HepG2 (cell line): ENCODE data around the gene LZTS2. TPM values are rescaled to one million over a fixed set of nuclear protein-coding genes. Genes with fewer than 3 reads are reported as not detected.

Experiments
- ATAC-seq: fragments of 200-7000 bp; cut with Tn5 transposase; 3 replicates; pipeline ENCODE4 v1.9.1; 2020; ENCODE audit warnings: mild to moderate bottlenecking, moderate library complexity
- BruUV-seq: library from RNA; stranded (reverse); fragments of 400-500 nt; replicated peaks from 2 replicates; lab custom pipeline; 2021; lab: Mats Ljungman, UMichigan
- CTCF ChIA-PET: fragments of 300-600 bp; formaldehyde crosslinking; extraction: SDS; loops from one replicate; lab custom pipeline; 2021; ENCODE audit warnings: low total read pairs, inconsistent platforms, low intra/inter-chr PET ratio; lab: Yijun Ruan, JAX
- POLR2A ChIA-PET: fragments of 350-600 bp; sonication (Branson Sonifier 250); formaldehyde crosslinking; loops from one replicate; lab custom pipeline; 2020; ENCODE audit warnings: antibody characterized with exemption, inconsistent platforms; lab: Yijun Ruan, JAX
- DNase-seq: peaks from one replicate; pipeline ENCODE4 v3.0.0-alpha.2; 2015; ENCODE audit warnings: low spot score
- FAIRE-seq: peaks from 3 replicates; lab custom pipeline; 2011; peaks lifted over from hg19 to GRCh38; lab: Jason Lieb, UNC
- H2AFZ ChIP-seq: one replicate; pipeline ENCODE4 v1.6.1; 2011; ENCODE audit warnings: low read length, inconsistent platforms
- H3K27ac ChIP-seq: fragments of 300-600 bp; 3 replicates; pipeline ENCODE4 v1.8.0; 2011; ENCODE audit warnings: mixed run types, mild to moderate bottlenecking, mixed read lengths, low read length, inconsistent platforms; ENCODE audit not compliant: insufficient read depth; ENCODE audit errors: extremely low read length
- H3K27me3 ChIP-seq, 2 experiments: fragments of 200-600 bp in 1 of 2; 2 replicates in 1 of 2; 3 replicates in 1 of 2; pipeline versions ENCODE4 v1.6.0 to v1.8.0; 2011; ENCODE audit warnings: low read length in 2 of 2, mild to moderate bottlenecking in 2 of 2, moderate library complexity in 2 of 2, inconsistent platforms in 1 of 2; ENCODE audit not compliant: insufficient read depth in 2 of 2, control insufficient read depth in 1 of 2
- H3K36me3 ChIP-seq, 2 experiments: fragments of 200-600 bp in 1 of 2; replicated peaks in 1 of 2; 2 replicates in 1 of 2; 3 replicates in 1 of 2; pipeline versions ENCODE4 v1.5.1 to v1.8.0; 2011; ENCODE audit warnings: low read length in 2 of 2, inconsistent platforms in 1 of 2; ENCODE audit not compliant: insufficient read depth in 2 of 2, control insufficient read depth in 1 of 2
- H3K4me1 ChIP-seq: 2 replicates; pipeline ENCODE4 v1.5.1; 2012; ENCODE audit warnings: low read length, inconsistent platforms; ENCODE audit not compliant: insufficient read depth
- H3K4me2 ChIP-seq: 2 replicates; pipeline ENCODE4 v1.6.0; 2011; ENCODE audit warnings: low read depth, low read length, inconsistent platforms
- H3K4me3 ChIP-seq, 3 experiments: fragments of 200-600 bp in 1 of 3; sonication (generic), shearing (Covaris generic) in 1 of 3; replicated peaks in 1 of 3; 2 replicates each; pipeline ENCODE4 v1.5.1; 2011 to 2016; ENCODE audit warnings: low read length in 3 of 3, inconsistent platforms in 2 of 3, low read depth in 2 of 3, mild to moderate bottlenecking in 2 of 3, control low read depth in 1 of 3, mixed read lengths in 1 of 3; ENCODE audit not compliant: insufficient read depth in 1 of 3
- H3K79me2 ChIP-seq: one replicate; pipeline ENCODE4 v1.6.1; 2011; ENCODE audit warnings: low read length, inconsistent platforms; ENCODE audit not compliant: insufficient read depth
- H3K9ac ChIP-seq: 2 replicates; pipeline ENCODE4 v1.6.0; 2011; ENCODE audit warnings: mild to moderate bottlenecking, low read depth, low read length, inconsistent platforms; ENCODE audit not compliant: insufficient read depth
- H3K9me3 ChIP-seq: 2 replicates; pipeline ENCODE4 v1.5.1; 2012; ENCODE audit warnings: mild to moderate bottlenecking, low read length
- H4K20me1 ChIP-seq: 2 replicates; pipeline ENCODE4 v1.6.0; 2011; ENCODE audit warnings: inconsistent platforms, mild to moderate bottlenecking, low read length, moderate library complexity; ENCODE audit not compliant: insufficient read depth
- DNMT1 ChIP-seq: sonication (generic); formaldehyde crosslinking; IDR thresholded peaks from 2 replicates; pipeline ENCODE4 v1.5.1; 2020; ENCODE audit warnings: mild to moderate bottlenecking, missing genetic modification reagents
- FOXO1 ChIP-seq: sonication (generic); formaldehyde crosslinking; IDR thresholded peaks from 2 replicates; pipeline ENCODE4 v1.4.0; 2020; ENCODE audit warnings: missing genetic modification reagents
- GFI1 ChIP-seq: sonication (generic); formaldehyde crosslinking; IDR thresholded peaks from 2 replicates; pipeline ENCODE4 v1.5.0; 2020; ENCODE audit warnings: missing genetic modification reagents, mild to moderate bottlenecking, borderline replicate concordance
- GZF1 ChIP-seq: sonication (generic); formaldehyde crosslinking; IDR thresholded peaks from 2 replicates; pipeline ENCODE4 v1.5.1; 2020; ENCODE audit warnings: mild to moderate bottlenecking, missing genetic modification reagents
- HOXA9 ChIP-seq: sonication (generic); formaldehyde crosslinking; IDR thresholded peaks from 2 replicates; pipeline ENCODE4 v1.8.1; 2022; ENCODE audit warnings: missing genetic modification reagents, mild to moderate bottlenecking, moderate library complexity, borderline replicate concordance
- MED1 ChIP-seq: sonication (generic); formaldehyde crosslinking; IDR thresholded peaks from 2 replicates; pipeline ENCODE4 v1.4.0; 2020; ENCODE audit warnings: missing genetic modification reagents
- NCOA5 ChIP-seq: sonication (generic); formaldehyde crosslinking; IDR thresholded peaks from 2 replicates; pipeline ENCODE4 v1.4.0; 2020; ENCODE audit warnings: missing genetic modification reagents
- PRMT3 ChIP-seq: sonication (generic); formaldehyde crosslinking; IDR thresholded peaks from 2 replicates; pipeline ENCODE4 v1.8.1; 2022; ENCODE audit warnings: low read depth, mild to moderate bottlenecking, moderate library complexity, missing genetic modification reagents, borderline replicate concordance
- RFXANK ChIP-seq: IDR thresholded peaks from 2 replicates; pipeline ENCODE4 v1.6.1; 2016
- TOPORS ChIP-seq: sonication (generic); formaldehyde crosslinking; IDR thresholded peaks from 2 replicates; pipeline ENCODE4 v1.8.0; 2023; ENCODE audit warnings: mild to moderate bottlenecking, missing genetic modification reagents
- XBP1 ChIP-seq: sonication (generic); formaldehyde crosslinking; IDR thresholded peaks from 2 replicates; pipeline ENCODE4 v1.5.0; 2020; ENCODE audit warnings: missing genetic modification reagents
- ZNF121 ChIP-seq: sonication (generic); formaldehyde crosslinking; IDR thresholded peaks from 2 replicates; pipeline ENCODE4 v1.5.0; 2020; ENCODE audit warnings: mild to moderate bottlenecking, missing genetic modification reagents
- ZNF367 ChIP-seq: sonication (generic); formaldehyde crosslinking; IDR thresholded peaks from 2 replicates; pipeline ENCODE4 v1.4.0; 2020; ENCODE audit warnings: missing genetic modification reagents, borderline replicate concordance
- ZNF468 ChIP-seq: sonication (generic); formaldehyde crosslinking; IDR thresholded peaks from 2 replicates; pipeline ENCODE4 v1.8.0; 2022; ENCODE audit warnings: mild to moderate bottlenecking, moderate library complexity, missing genetic modification reagents
- in situ Hi-C: cut with HindIII; loops from 2 replicates; pipeline ENCODE4 v1.10.0; 2017; ENCODE audit warnings: low pct_unique_long_range_greater_than_20kb; ENCODE audit not compliant: extremely low pct_ligation_motif_present
- intact Hi-C: fragments of 100-400 bp; cut with micrococcal nuclease; formaldehyde crosslinking; loops from one replicate; pipeline ENCODE4 v1.10.0; 2022; ENCODE audit not compliant: unreplicated experiment
- polyA plus RNA-seq, 8 experiments: library from polyadenylated mRNA; depleted of rRNA in 3 of 8; stranded (reverse) in 7 of 8; unstranded in 1 of 8; fragments of >200 nt; fragmentation: Illumina TruSeq in 4 of 8; extraction: Trizol in 4 of 8; gene quantifications; 2 replicates each; pipeline versions ENCODE4 v1.2.1 to v1.2.3, GENCODE V29; 2011 to 2016; ENCODE audit warnings: low read depth in 4 of 8, missing spikeins in 1 of 8, mixed read lengths in 1 of 8; ENCODE audit not compliant: insufficient read depth in 1 of 8
- total RNA-seq, 5 experiments: library from RNA; depleted of rRNA; stranded (reverse); fragments of >200 nt; fragmentation: Illumina TruSeq; extraction: Trizol; gene quantifications; 2 replicates each; pipeline ENCODE4 v1.2.3, GENCODE V29; 2016; ENCODE audit warnings: low read depth in 1 of 5
- TF ChIP-seq, protein P1 (sequence below), 2 experiments: sonication (generic) in 1 of 2; formaldehyde crosslinking in 1 of 2; IDR thresholded peaks; 2 replicates each; pipeline versions ENCODE4 v1.6.1 to v1.9.0; 2014 to 2022; ENCODE audit warnings: antibody characterized with exemption in 1 of 2, borderline replicate concordance in 1 of 2, inconsistent platforms in 1 of 2, low read depth in 1 of 2, missing genetic modification reagents in 1 of 2
- TF ChIP-seq, protein P2 (sequence below): sonication (generic); formaldehyde crosslinking; IDR thresholded peaks from 2 replicates; pipeline ENCODE4 v1.5.0; 2020; ENCODE audit warnings: missing genetic modification reagents, mild to moderate bottlenecking, borderline replicate concordance
- TF ChIP-seq, protein P3 (sequence below): sonication (generic); formaldehyde crosslinking; conservative IDR thresholded peaks from 2 replicates; pipeline ENCODE4 v1.8.1; 2023; ENCODE audit warnings: missing genetic modification reagents

LZTS2 gene
- total and polyA plus RNA-seq, 2 of the 13 experiments (the other 11 are each of a cell fraction or from before 2014, with no cell fraction given) = 43.6 to 65.6 TPM

DNA sequence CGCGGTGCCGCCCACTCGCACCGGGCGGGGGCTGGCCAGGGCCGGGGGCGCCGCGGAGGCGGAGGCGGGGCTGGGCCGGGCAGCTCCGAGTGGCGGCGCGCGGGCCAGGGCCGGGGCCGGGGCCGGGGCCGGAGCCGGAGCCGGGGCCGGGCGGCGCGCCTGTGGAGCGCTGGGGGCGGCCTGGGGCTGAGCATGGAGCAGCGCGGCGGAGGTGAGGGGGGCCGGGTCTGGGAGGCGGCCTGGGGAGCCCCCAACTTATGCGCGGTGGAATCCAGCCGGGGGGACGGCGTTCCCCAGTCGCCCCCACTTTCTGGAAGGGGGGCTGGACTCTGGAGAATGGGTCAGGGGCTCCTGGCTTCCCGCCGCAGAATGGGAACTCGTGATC is at the start of gene LZTS2 (continued):
- TF ChIP-seq PRMT3 = no peak
- no peak for TF ChIP-seq ZNF121 (CRISPR knock-in tag)
- TF ChIP-seq TOPORS (CRISPR knock-in tag) = 0 out of 2 replicates have a peak, but pooled peaks have one; percentile 11
- TF ChIP-seq, protein P1, sequence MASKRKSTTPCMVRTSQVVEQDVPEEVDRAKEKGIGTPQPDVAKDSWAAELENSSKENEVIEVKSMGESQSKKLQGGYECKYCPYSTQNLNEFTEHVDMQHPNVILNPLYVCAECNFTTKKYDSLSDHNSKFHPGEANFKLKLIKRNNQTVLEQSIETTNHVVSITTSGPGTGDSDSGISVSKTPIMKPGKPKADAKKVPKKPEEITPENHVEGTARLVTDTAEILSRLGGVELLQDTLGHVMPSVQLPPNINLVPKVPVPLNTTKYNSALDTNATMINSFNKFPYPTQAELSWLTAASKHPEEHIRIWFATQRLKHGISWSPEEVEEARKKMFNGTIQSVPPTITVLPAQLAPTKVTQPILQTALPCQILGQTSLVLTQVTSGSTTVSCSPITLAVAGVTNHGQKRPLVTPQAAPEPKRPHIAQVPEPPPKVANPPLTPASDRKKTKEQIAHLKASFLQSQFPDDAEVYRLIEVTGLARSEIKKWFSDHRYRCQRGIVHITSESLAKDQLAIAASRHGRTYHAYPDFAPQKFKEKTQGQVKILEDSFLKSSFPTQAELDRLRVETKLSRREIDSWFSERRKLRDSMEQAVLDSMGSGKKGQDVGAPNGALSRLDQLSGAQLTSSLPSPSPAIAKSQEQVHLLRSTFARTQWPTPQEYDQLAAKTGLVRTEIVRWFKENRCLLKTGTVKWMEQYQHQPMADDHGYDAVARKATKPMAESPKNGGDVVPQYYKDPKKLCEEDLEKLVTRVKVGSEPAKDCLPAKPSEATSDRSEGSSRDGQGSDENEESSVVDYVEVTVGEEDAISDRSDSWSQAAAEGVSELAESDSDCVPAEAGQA (IDR thresholded peaks at IDR 0.05; ENCODE audit: low read depth) = no peak
- TF ChIP-seq, protein P1 (CRISPR knock-in tag; IDR thresholded peaks at IDR 0.05; ENCODE audit: borderline replicate concordance) = 0 out of 2 replicates have a peak, but pooled peaks have one; percentile 2
- TF ChIP-seq, protein P2, sequence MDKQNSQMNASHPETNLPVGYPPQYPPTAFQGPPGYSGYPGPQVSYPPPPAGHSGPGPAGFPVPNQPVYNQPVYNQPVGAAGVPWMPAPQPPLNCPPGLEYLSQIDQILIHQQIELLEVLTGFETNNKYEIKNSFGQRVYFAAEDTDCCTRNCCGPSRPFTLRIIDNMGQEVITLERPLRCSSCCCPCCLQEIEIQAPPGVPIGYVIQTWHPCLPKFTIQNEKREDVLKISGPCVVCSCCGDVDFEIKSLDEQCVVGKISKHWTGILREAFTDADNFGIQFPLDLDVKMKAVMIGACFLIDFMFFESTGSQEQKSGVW (CRISPR knock-in tag) = peak; percentile 54; the same call in 1 of the 2 replicates
- TF ChIP-seq, all 625 proteins: peak for 7

DNA sequence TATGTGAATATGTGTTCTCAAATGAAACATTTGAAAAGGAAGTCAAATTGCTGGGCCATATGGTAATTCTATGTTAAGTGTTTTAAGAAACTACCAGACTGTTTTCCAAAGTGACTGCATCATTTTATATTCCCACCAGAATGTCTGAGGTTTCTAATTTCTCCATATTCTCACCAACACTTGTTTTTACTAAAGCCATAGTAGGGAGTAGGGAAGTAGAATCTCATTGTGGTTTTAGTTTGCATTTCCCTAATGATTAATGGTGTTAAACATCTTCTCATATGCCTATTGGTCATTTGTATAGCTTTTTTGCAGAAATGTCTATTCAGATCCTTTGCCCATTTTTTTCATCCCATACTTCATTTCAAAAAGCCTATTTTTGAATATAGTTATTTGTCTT is 39.4 kb upstream of the LZTS2 start:
- no peak overlapping the region for H3K4me2 ChIP-seq
- BruUV-seq = no TSS peak
- ChIA-PET CTCF (no interaction called here), POLR2A (no interaction called here)
- H2AFZ ChIP-seq = no peak overlapping the region
- in situ Hi-C loops = no loop called here
- H3K4me1 ChIP-seq = peaks cover 29% of the 10 kb centered on the region
- ATAC-seq (no peak), FAIRE-seq (no peak), DNase-seq (no peak)
- no peak overlapping the region for H3K9ac ChIP-seq
- H4K20me1 ChIP-seq = no peaks in the 10 kb centered on the region; the same call in 1 of the 2 replicates
- no peak overlapping the region for H3K27ac ChIP-seq
- H3K79me2 ChIP-seq = no peaks in the 10 kb centered on the region
- H3K4me3 ChIP-seq = no peak overlapping the region
- intact Hi-C loops = no loop called here
- no peaks in the 10 kb centered on the region for H3K27me3 ChIP-seq
- no peaks in the 10 kb centered on the region for H3K9me3 ChIP-seq
- H3K36me3 ChIP-seq = peaks cover 5 to 44% of the 10 kb centered on the region in 2 experiments
- TF ChIP-seq GZF1 (CRISPR knock-in tag) (no peak), ZNF367 (CRISPR knock-in tag) (no peak), GFI1 (CRISPR knock-in tag) (no peak), DNMT1 (CRISPR knock-in tag) (no peak), FOXO1 (no peak), ZNF468 (CRISPR knock-in tag) (no peak), MED1 (CRISPR knock-in tag) (no peak), XBP1 (CRISPR knock-in tag) (no peak), RFXANK (CRISPR knock-in tag) (no peak), NCOA5 (CRISPR knock-in tag) (no peak), HOXA9 (CRISPR knock-in tag) (no peak)
- TF ChIP-seq, protein P3, sequence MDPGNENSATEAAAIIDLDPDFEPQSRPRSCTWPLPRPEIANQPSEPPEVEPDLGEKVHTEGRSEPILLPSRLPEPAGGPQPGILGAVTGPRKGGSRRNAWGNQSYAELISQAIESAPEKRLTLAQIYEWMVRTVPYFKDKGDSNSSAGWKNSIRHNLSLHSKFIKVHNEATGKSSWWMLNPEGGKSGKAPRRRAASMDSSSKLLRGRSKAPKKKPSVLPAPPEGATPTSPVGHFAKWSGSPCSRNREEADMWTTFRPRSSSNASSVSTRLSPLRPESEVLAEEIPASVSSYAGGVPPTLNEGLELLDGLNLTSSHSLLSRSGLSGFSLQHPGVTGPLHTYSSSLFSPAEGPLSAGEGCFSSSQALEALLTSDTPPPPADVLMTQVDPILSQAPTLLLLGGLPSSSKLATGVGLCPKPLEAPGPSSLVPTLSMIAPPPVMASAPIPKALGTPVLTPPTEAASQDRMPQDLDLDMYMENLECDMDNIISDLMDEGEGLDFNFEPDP = no peak
